Measurements from ENCODE around the gene PRICKLE4. TPM values are rescaled to one million over a fixed set of nuclear protein-coding genes. Genes with fewer than 3 reads are reported as not detected.

The PRICKLE4 gene
- total RNA-seq, 1 experiment from 2014 or later, result 6.4 TPM

GRCh38 chr6:41821266-41821665, 40.7 kb downstream of the PRICKLE4 start:
- intact Hi-C loops (cut with micrococcal nuclease; ENCODE audit: unreplicated experiment), result no loop called here
- Mint-ChIP-seq H3K9me3 (ENCODE audit: low read depth, unreplicated experiment) (no peaks in the 10 kb centered on the region), H3K4me1 (ENCODE audit: low read depth, unreplicated experiment) (peaks cover 12% of the 10 kb centered on the region), H3K27me3 (ENCODE audit: unreplicated experiment) (no peaks in the 10 kb centered on the region), H3K27ac (ENCODE audit: unreplicated experiment) (no peak overlapping the region), H3K36me3 (ENCODE audit: insufficient read depth, unreplicated experiment) (peaks cover 5% of the 10 kb centered on the region), H3K4me3 (ENCODE audit: low read depth, unreplicated experiment) (no peak overlapping the region)
- TF ChIP-seq CTCF (IDR thresholded peaks at IDR 0.05; ENCODE audit: unreplicated experiment), result no peak
- DNase-seq, result no peak
- no TSS peak for BruUV-seq (replicated peaks)
- CTCF ChIA-PET, result no interaction called here

DNA sequence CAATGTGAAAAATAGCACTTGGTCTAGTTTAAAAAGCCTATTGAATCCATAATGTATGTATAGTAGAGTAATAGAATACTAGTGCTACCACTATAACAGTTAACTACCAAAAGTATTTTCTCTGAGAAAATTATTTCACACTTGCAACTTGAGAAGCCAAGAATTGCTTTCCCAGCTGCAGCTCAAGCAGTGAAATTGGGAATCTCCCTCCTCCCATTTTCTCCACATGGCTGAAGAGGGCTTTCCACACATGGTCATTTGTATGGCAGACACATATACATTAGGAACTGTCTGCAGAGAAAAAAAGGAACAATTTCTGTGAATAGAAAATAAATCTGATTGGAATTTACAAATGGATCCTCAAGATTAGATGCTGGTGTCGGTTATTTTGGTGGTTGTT, 41.4 kb downstream of the PRICKLE4 start:
- H3K27ac Mint-ChIP-seq (ENCODE audit: unreplicated experiment), result no peak overlapping the region
- intact Hi-C loops (cut with micrococcal nuclease; ENCODE audit: unreplicated experiment), result no loop called here
- no peaks in the 10 kb centered on the region for H3K9me3 Mint-ChIP-seq (ENCODE audit: low read depth, unreplicated experiment)
- peaks cover 5% of the 10 kb centered on the region for H3K36me3 Mint-ChIP-seq (ENCODE audit: insufficient read depth, unreplicated experiment)
- no TSS peak for BruUV-seq (replicated peaks)
- no peak overlapping the region for H3K4me3 Mint-ChIP-seq (ENCODE audit: low read depth, unreplicated experiment)
- no peaks in the 10 kb centered on the region for H3K27me3 Mint-ChIP-seq (ENCODE audit: unreplicated experiment)
- CTCF ChIA-PET, result interaction anchor here (0.7 kb wide), 1 partner anchor 9 kb away, joined by 3 read pairs; no protein-coding TSS in a partner anchor
- peaks cover 12% of the 10 kb centered on the region for H3K4me1 Mint-ChIP-seq (ENCODE audit: low read depth, unreplicated experiment)
- DNase-seq, result no peak
- TF ChIP-seq CTCF (IDR thresholded peaks at IDR 0.05; ENCODE audit: unreplicated experiment), result no peak

GRCh38 chr6:41823178-41823577, 42.6 kb downstream of the PRICKLE4 start:
- Mint-ChIP-seq H3K27ac (ENCODE audit: unreplicated experiment) (no peak overlapping the region), H3K4me3 (ENCODE audit: low read depth, unreplicated experiment) (no peak overlapping the region), H3K36me3 (ENCODE audit: insufficient read depth, unreplicated experiment) (peaks cover 5% of the 10 kb centered on the region), H3K4me1 (ENCODE audit: low read depth, unreplicated experiment) (peaks cover 12% of the 10 kb centered on the region), H3K9me3 (ENCODE audit: low read depth, unreplicated experiment) (no peaks in the 10 kb centered on the region), H3K27me3 (ENCODE audit: unreplicated experiment) (no peaks in the 10 kb centered on the region)
- intact Hi-C loops (cut with micrococcal nuclease; ENCODE audit: unreplicated experiment), result no loop called here
- no TSS peak for BruUV-seq (replicated peaks)
- CTCF ChIA-PET, result no interaction called here
- no peak for TF ChIP-seq CTCF (IDR thresholded peaks at IDR 0.05; ENCODE audit: unreplicated experiment)
- DNase-seq, result no peak

GRCh38 chr6:41824571-41825569, 44.3 kb downstream of the PRICKLE4 start:
- Mint-ChIP-seq H3K36me3 (ENCODE audit: insufficient read depth, unreplicated experiment) (peaks cover 5% of the 10 kb centered on the region), H3K4me3 (ENCODE audit: low read depth, unreplicated experiment) (no peak overlapping the region), H3K27me3 (ENCODE audit: unreplicated experiment) (no peaks in the 10 kb centered on the region), H3K9me3 (ENCODE audit: low read depth, unreplicated experiment) (no peaks in the 10 kb centered on the region), H3K4me1 (ENCODE audit: low read depth, unreplicated experiment) (peaks cover 12% of the 10 kb centered on the region), H3K27ac (ENCODE audit: unreplicated experiment) (peak overlapping the region; percentile 23)
- no peak for TF ChIP-seq CTCF (IDR thresholded peaks at IDR 0.05; ENCODE audit: unreplicated experiment)
- CTCF ChIA-PET, result interaction anchor here (0.7 to 0.8 kb wide), 3 partner anchors 9 to 208 kb away, joined by 3 to 5 read pairs (median 3); no protein-coding TSS in a partner anchor
- no TSS peak for BruUV-seq (replicated peaks)
- intact Hi-C loops (cut with micrococcal nuclease; ENCODE audit: unreplicated experiment), result loop anchor here (2.0 kb wide), 1 partner anchor 22 kb away; no protein-coding TSS in a partner anchor
- peak; percentile 23 for DNase-seq

Measured in Calu3 (cell line).